Nephron progenitor cell (in vitro differentiated cells): Measurements from ENCODE around the gene RND3.
A peak's percentile ranks its signal among the peaks of the same experiment; 100 is the strongest.

ENCODE experiments used
- DNase-seq: peaks from one replicate; pipeline ENCODE4 v3.0.0; 2021
- H3K27ac Mint-ChIP-seq: 2 replicates; pipeline ENCODE4 v1.8.0; 2021; ENCODE audit warnings: mild to moderate bottlenecking, moderate library complexity, mixed read lengths
- H3K27me3 Mint-ChIP-seq: 2 replicates; pipeline ENCODE4 v1.8.0; 2021; ENCODE audit warnings: mild to moderate bottlenecking, low read depth, mixed read lengths; ENCODE audit not compliant: poor library complexity
- H3K36me3 Mint-ChIP-seq: 2 replicates; pipeline ENCODE4 v1.8.0; 2021; ENCODE audit warnings: low read depth, mixed read lengths
- H3K4me1 Mint-ChIP-seq: 2 replicates; pipeline ENCODE4 v1.8.0; 2021; ENCODE audit warnings: mixed read lengths
- H3K4me3 Mint-ChIP-seq: 2 replicates; pipeline ENCODE4 v1.8.0; 2021; ENCODE audit warnings: mild to moderate bottlenecking, moderate library complexity, mixed read lengths
- H3K9me3 Mint-ChIP-seq: 2 replicates; pipeline ENCODE4 v1.8.0; 2021; ENCODE audit warnings: mild to moderate bottlenecking, moderate library complexity, mixed read lengths
- TF ChIP-seq, protein P1 (sequence below): fragments of 200-600 bp; sonication (generic); IDR thresholded peaks from 2 replicates; pipeline ENCODE4 v1.5.0; 2021; ENCODE audit warnings: antibody characterized with exemption

Gene RND3, protein sequence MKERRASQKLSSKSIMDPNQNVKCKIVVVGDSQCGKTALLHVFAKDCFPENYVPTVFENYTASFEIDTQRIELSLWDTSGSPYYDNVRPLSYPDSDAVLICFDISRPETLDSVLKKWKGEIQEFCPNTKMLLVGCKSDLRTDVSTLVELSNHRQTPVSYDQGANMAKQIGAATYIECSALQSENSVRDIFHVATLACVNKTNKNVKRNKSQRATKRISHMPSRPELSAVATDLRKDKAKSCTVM

DNA sequence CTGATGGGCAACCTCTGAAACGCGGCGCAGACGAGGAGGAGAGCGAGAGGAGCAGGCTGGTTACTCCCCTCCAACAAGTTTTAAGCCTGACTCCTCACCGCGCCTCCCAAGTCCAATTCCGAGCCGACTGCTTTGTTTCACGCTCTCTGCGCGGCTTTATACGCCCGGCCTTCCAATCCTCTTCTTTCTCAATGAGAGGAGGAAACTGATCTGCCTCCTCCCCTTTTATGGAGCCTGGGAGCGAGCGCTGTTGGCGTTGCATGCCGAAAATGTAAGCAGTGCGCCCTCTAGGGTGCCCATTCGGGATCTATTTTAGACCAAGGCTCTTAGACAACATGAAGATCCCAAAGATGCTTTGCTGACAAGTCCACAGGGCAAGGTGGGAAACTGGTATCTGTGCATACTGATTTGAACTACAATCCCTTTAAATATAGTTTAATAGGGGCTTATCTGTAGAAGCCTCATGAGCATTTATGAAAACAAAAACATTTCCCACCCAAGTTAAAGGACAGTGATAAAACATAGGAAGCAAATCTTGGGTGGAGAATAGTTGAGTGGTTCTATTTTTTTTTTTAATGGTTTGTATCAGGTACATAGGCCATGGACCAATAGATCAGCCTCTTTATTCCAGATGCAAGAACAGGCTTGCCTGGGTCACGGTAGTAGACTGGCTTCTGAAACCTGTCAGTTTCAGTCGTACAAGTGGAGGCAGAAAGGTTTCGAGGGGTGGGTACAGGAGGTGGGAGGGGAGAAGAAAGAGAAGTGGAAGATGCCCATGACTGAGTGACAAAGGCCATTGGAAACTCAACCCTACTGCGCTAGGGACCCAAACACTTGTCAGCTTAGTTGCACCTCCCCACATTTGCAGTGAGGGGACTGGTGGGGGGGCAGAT, at the start of gene RND3:
TSS of gene RND3 (minus strand) at position 131 of the 893 bp plus-strand sequence. CDS start 250 bp downstream, outside the sequence.
- Mint-ChIP-seq H3K4me3 (peak within 1 kb of the TSS; percentile 96), H3K4me1 (peaks cover 20% of the 10 kb centered on the region), H3K36me3 (no peaks in the 10 kb centered on the region), H3K27me3 (peaks cover 3% of the 10 kb centered on the region), H3K9me3 (no peaks in the 10 kb centered on the region), H3K27ac (peak within 1 kb of the TSS; percentile 95)
- TF ChIP-seq, protein P1, sequence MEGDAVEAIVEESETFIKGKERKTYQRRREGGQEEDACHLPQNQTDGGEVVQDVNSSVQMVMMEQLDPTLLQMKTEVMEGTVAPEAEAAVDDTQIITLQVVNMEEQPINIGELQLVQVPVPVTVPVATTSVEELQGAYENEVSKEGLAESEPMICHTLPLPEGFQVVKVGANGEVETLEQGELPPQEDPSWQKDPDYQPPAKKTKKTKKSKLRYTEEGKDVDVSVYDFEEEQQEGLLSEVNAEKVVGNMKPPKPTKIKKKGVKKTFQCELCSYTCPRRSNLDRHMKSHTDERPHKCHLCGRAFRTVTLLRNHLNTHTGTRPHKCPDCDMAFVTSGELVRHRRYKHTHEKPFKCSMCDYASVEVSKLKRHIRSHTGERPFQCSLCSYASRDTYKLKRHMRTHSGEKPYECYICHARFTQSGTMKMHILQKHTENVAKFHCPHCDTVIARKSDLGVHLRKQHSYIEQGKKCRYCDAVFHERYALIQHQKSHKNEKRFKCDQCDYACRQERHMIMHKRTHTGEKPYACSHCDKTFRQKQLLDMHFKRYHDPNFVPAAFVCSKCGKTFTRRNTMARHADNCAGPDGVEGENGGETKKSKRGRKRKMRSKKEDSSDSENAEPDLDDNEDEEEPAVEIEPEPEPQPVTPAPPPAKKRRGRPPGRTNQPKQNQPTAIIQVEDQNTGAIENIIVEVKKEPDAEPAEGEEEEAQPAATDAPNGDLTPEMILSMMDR: peak; percentile 80
- DNase-seq: peak; percentile 93

DNA sequence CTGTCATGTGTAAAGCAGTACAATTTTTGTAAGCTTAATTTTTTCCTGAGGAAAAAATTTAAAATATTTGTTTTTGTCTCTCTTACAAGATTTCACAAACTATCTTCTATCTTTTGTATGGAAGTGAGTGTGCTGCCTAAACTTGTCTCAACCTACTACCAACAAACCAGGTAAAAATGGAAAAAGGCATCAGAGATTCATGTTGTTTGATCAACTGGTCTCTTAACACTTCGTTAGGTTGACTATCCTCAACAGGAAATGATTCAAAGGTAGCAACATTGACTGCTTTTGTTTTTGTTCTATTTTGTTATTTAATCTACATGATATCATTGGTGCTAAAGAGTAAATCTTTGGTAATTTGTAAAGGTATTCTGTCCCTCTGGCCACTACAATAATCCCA, 47.7 kb upstream of the RND3 start:
- TF ChIP-seq, protein P1: no peak
- Mint-ChIP-seq H3K27me3 (peaks cover 3% of the 10 kb centered on the region), H3K4me1 (no peaks in the 10 kb centered on the region), H3K36me3 (peaks cover 4% of the 10 kb centered on the region), H3K9me3 (peaks cover 35% of the 10 kb centered on the region), H3K4me3 (no peak overlapping the region), H3K27ac (no peak overlapping the region)
- DNase-seq: no peak

DNA sequence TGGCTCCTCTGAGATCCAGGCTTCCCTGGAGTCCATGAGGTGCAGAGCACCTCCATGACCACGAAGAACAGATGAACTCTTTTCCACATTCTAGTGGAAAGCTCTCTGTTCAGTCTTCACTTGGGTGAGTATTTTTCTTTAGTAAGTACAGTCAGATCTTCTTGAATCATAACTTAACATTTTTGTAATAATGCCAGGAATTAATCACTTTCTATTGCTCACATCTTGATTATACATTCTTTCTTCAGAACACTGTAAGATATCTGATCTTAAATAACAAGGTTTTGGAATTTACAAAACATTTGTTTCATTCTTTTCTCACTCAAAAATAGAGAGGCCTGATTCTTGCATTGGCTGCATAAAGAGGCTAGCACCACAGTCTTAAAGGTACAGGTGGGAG, 45.4 kb upstream of the RND3 start:
- no peaks in the 10 kb centered on the region for H3K4me1 Mint-ChIP-seq
- peaks cover 25% of the 10 kb centered on the region for H3K9me3 Mint-ChIP-seq
- TF ChIP-seq, protein P1: no peak
- peaks cover 4% of the 10 kb centered on the region for H3K36me3 Mint-ChIP-seq
- peaks cover 3% of the 10 kb centered on the region for H3K27me3 Mint-ChIP-seq
- no peak overlapping the region for H3K27ac Mint-ChIP-seq
- DNase-seq: no peak
- no peak overlapping the region for H3K4me3 Mint-ChIP-seq

DNA sequence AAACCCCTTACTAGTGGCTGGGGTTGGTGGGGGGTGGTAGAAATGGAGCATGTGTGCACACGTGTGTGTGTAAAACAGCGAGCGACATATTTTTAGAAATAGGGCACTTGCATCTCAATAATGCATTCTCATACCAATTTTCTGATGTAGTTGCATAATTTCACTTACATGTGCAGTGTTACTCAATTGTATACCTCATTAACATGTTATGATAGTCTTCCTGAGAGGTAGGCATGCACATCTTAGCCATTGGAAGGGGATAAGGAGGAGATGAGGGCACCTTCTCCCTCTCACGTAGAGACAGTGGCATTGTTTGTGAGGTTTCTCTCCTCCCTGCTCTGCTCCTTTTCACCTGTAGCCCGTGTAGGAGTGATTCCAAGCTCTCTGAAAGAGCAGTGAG, 44.6 kb upstream of the RND3 start:
- no peak for DNase-seq
- Mint-ChIP-seq H3K4me1 (no peaks in the 10 kb centered on the region), H3K9me3 (peaks cover 17% of the 10 kb centered on the region), H3K4me3 (no peak overlapping the region), H3K27me3 (peaks cover 3% of the 10 kb centered on the region), H3K27ac (no peak overlapping the region), H3K36me3 (peaks cover 3% of the 10 kb centered on the region)
- TF ChIP-seq, protein P1: no peak

DNA sequence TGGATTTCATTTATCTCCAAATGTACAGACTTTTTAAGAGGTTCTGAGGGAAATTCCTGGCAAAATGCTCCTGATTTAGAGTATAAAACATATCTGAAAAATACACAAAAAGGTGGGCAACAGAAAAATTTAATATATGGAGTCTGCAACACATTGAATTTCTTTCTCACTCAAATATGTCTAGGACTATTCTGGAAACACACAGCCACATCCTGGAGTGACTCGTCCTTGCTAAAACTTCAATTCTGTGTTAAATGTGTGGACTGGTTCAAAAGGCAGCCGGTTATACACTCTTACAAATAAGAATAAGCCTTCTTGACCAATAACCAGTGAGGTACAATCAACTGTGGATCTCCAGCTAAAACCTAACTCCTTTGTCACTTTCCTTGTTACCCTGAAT, 44.1 kb upstream of the RND3 start:
- Mint-ChIP-seq H3K27me3 (peaks cover 3% of the 10 kb centered on the region), H3K36me3 (no peaks in the 10 kb centered on the region), H3K9me3 (peaks cover 12% of the 10 kb centered on the region), H3K27ac (no peak overlapping the region), H3K4me1 (peaks cover 3% of the 10 kb centered on the region), H3K4me3 (no peak overlapping the region)
- DNase-seq: no peak
- TF ChIP-seq, protein P1: no peak
